GM10266 (cell line): ENCODE data around the gene DMAC2L.
"Not testable (repeated sequence)": the region's sequence is repeated elsewhere in the genome, so short reads cannot be mapped to it uniquely, and the experiment has no call there.

Experiments
- DNase-seq: peaks from one replicate; pipeline ENCODE4 v3.0.0; 2012; ENCODE audit errors: extremely low spot score
- CTCF ChIP-seq: IDR thresholded peaks from 2 replicates; pipeline ENCODE4 v1.5.1; 2012; ENCODE audit warnings: mild to moderate bottlenecking, low read depth; ENCODE audit not compliant: control insufficient read depth, insufficient read depth; ENCODE audit errors: missing control alignments

DMAC2L gene

GRCh38 chr14:50311337-50311971 lies 670 bp upstream of the DMAC2L start:
- no peak for TF ChIP-seq CTCF
- DNase-seq = peak; percentile 13

GRCh38 chr14:50312734-50313054 lies 570 bp downstream of the DMAC2L start:
- TF ChIP-seq CTCF = no peak
- DNase-seq = no peak

GRCh38 chr14:50314098-50314497 lies 2.0 kb downstream of the DMAC2L start:
- not testable (repeated sequence) for DNase-seq

GRCh38 chr14:50318031-50318626 lies 6.0 kb downstream of the DMAC2L start:
- peak; percentile 36 for TF ChIP-seq CTCF

GRCh38 chr14:50319293-50319692 lies 7.2 kb downstream of the DMAC2L start:
- no peak for DNase-seq
- no peak for TF ChIP-seq CTCF

More at GRCh38 chr14:50318031-50318626, 6.0 kb downstream of the DMAC2L start:
- no peak for DNase-seq

- DNase-seq = no peak
- TF ChIP-seq CTCF = no peak
These were observed 7.6 kb downstream of the DMAC2L start for GRCh38 chr14:50319721-50320120.

- no peak for DNase-seq
- TF ChIP-seq CTCF = no peak
These were observed 8.2 kb downstream of the DMAC2L start for GRCh38 chr14:50320283-50320682.
